Epidermal melanocyte (primary cell): Measurements from ENCODE around the gene CROCC.

Experiments used
- DNase-seq: peaks from one replicate; pipeline ENCODE4 v3.0.0; 2011; ENCODE audit warnings: low spot score; ENCODE audit not compliant: insufficient read length

Gene CROCC

DNA sequence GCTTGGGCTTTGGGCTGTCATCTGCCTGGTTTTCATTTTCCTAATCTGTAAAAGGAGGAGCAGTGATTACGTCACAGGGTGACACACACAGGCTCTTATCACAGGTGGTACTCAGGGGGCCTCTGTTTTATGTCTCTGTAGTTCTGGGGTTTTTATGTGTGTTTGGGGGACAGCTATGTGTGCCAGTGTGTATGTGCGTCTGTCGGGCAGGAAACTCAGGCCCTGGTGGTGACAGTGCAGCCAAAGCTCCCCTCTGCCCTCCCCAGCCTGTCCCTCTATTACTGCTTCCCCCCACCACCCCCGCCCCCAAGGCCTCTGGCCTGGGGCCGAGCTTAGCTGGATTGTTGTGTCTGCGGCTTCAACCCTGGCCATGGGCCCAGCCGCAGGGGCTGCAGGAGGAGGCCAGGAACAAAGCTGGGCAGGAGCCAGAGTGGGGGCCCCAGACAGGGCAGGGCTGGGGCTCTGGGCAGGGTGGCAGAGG, 45.4 kb downstream of the CROCC start:
- no peak for DNase-seq

- no peak for DNase-seq
Measured at GRCh38 chr1:16967962-16968361, 46.2 kb downstream of the CROCC start.

DNA sequence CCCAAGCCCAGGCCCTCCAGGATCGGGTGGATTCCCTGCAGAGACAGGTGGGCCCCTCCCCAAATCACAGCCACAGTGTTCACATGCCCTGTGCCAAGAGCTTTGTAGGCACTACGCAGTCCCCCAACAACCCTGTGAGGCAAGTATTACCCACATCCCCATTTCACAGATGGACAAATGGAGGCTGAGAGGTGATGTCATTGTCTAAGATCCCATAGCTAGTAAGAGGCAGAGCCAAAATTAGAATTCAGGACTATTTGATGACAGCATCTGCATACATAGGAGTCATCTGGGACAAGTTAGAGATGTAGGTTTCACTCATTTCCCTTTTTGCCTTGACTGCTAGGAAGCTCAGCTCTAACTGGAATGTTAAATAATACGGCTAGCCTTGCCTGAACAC, 46.6 kb downstream of the CROCC start:
- no peak for DNase-seq

DNA sequence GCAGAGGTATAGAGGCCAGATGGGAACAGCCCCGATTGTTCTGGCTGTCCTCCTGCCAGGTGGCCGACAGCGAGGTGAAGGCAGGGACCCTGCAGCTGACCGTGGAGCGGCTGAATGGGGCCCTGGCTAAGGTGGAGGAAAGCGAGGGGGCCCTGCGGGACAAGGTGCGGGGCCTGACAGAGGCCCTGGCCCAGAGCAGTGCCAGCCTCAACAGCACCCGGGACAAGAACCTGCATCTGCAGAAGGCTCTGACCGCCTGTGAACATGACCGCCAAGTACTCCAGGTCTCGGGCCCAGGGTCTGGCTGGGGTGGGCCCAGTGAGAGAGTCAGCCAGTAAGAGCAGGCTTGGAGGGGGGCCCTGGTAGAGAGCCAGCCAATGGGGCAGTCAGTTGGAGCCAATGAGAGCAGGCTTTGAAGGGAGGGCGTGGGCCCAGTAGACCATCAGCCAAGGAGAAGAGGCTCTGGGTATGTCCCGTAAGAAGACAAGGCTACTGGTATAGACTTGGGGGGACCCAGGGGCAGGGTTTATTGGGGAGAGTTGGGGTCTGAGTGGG, 47.4 kb downstream of the CROCC start:
- no peak for DNase-seq

DNA sequence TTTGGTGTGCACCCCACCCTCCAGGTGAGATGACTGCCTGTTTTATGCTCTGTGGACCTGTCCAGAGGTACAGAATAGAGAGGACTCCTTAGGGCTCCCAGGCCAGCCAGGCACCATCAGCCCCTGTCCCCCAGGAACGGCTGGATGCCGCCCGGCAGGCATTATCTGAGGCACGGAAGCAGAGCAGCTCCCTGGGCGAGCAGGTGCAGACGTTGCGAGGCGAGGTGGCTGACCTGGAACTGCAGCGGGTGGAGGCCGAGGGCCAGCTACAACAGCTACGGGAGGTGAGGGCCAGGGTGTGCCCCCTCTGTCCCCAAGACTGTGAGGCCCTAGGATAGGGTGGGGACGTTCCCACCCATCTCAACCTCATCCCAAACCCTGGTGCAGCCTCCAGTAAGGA, 47.9 kb downstream of the CROCC start:
- no peak for DNase-seq

- DNase-seq, result no peak
Measured at GRCh38 chr1:16970132-16970910, 48.6 kb downstream of the CROCC start.

- DNase-seq, result peak; percentile 76
Measured at GRCh38 chr1:16971341-16972188, 49.8 kb downstream of the CROCC start.

DNA sequence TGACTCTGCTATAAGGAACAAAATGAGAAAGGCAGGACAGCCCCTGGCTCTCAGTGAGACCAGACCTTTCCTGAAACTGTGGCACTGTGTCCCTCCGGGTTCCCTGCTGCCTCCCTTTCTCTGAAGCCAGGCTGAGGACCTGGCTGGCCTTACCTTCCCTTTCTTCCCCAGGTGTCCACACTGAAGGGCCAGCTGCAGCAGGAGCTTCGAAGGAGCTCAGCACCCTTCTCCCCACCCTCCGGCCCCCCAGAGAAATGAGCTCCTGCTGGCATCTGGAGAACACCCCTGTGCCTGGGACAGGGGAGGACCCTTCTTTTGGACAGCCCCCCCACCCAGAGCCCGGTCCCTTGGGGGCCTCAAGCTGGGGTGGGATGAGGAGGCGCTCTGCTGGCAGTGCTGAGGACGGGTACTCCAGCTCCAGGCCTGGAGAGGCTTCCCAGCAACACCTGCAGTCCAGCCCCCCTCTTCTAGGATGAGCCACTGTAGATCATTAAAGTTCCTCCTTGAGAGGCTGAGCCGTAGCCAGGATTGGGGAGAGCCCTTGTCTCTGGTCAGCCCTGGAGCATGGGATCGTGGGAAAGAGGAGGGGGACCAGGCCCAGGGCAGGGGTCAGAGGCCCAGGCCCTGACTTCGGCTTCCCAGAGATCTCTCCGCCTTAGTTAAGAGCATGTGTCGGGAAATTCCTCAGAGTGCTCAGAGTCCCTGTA, 50.6 kb downstream of the CROCC start:
- no peak for DNase-seq

- DNase-seq, result no peak
Measured at GRCh38 chr1:16973215-16973614, 51.5 kb downstream of the CROCC start.

DNA sequence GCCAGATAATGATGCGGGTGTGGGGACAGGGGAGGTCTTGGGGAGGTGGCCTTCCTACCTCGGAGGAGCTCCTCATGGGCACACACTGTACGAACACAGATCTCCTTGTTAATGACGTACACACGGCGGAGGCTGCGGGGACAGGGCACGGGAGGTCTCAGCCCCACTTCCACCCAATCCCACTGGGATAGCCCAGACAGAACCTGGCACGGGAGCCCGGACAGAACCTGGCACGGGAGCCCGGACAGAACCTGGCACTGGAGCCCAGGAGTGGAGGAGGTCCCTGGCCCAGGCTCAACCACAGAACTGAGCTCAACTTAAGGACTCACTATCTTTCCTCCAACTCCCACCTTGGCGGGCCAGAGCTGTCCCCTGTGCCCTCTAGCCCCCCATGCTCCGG, 53.5 kb downstream of the CROCC start:
- DNase-seq, result no peak

GRCh38 chr1:16975838-16976237, 54.1 kb downstream of the CROCC start:
- DNase-seq, result no peak

DNA sequence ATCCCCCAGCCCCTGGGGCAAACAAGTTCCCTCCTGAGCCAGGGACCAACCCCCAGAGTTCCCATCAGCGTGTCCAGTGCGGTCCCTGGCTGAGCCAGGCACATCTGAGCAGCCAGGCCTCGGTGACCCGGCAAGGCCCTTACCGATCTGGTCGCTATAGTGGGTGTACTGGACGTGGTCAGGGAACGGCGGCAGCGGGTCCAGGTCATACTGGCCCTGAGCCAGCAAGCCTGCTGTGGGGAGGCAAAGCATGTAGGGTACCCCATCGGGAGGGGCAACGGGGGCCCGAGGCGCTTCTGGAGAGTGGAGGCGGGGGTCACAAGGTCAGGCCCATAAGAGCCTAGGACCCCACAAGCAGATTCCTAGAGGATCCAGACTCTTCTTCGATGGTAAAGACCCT, 55.2 kb downstream of the CROCC start:
- no peak for DNase-seq

GRCh38 chr1:16977377-16977776, 55.6 kb downstream of the CROCC start:
- DNase-seq, result no peak

DNA sequence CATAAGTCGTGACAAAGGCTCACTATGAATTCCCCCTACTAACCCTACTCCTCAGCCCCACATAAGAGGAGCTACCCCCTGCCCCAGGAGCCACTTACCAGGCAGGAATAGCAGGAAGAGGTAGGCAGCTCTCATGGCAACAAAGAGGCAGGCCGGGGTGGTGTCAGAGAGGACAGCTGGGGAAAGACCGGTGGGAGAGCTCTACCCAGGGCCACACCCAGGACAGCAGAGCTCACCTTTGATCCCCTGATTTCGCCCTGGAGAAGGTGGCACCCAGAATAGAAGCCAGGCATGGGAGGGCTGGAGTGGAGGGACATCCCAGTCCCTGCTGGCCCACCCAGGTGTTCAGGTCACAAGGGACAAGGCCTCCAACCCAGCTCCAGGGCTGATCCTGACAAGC, 56.4 kb downstream of the CROCC start:
- DNase-seq, result no peak

DNA sequence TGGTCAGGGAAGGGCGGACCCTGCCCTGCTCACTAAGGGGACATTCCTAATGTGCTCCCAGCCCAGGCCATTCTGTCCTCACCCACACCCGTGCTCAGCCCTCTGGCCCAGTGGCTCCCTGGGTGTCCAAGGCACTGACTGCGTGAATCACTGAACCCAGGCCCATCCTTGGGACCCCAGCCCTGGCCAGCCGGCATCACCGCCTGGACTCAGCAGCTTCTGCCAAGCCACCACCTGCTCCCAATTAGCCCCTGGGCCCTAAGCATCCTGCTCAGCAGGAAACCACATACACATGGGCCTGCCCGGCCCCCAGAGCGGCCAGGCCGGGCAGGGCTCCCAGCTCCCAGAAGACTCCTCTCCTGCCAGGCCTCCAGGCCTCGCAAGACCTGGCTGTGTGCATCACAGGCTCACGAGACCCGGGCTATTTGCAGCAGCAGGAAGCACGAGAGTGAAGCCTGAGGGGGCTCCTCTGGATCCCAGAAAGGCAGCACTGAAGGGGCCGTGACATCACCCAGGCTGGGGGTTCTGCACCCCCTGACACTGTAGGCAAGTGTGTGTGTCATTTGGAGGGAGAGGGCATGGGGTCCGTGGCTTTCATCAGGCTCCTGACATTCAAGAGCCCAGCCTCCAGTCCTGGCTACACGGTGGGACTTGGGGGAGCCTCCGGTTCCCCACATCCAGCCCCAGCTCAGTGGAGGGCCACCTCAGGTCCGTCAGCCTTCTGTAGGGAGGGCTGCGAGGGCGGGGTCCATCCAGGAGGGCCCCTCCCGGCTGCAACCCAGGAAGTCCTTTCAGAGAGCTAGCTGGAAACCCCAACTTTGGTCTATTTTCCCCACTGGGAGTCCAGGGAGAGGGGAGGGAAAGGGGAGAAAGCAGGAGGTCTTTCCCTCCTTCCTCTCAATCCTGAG, 57.1 kb downstream of the CROCC start:
- peak; percentile 99 for DNase-seq

- peak; percentile 33 for DNase-seq
Measured at GRCh38 chr1:16979475-16980327, 58.0 kb downstream of the CROCC start.

DNA sequence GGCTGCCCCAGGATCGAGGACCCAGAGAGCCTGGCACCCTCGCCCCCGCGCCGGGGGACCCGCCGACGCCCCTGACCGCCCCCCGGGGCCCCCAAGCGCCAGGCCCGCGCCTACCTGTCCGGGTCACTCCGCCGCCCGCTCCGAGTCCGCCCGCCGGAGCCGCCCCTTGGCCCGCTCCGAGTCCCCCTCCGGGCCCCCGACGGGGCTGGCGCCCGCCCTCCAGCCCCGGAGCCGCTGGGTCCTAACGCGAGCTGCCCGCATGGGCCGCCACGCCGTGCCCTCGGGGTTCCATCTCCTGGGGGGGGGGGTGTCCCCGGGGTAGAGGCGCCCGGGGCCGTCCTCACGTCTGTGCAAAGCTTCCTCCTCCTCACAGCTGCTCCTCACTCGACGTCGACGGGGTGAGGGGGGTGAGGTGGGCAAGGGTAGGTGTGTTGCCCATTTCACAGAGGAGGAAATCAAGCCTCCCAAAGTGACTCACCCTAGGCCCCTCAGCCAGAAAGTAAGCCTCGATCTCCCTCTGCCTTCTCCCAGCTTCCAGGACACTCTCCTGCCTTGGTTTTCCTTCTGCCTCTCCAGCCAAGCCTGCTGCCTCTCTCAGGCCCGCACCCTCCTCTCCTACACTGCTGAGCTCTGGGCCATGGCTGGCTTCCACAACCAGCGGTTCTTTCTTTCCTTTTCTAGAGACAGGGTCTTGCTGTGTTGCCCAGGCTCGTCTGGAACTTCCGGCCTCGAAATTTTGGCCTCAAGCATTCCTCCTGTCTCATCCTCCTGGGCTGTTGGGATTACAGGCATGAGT, 58.9 kb downstream of the CROCC start, which contains the start of gene MFAP2:
TSS of gene MFAP2 (minus strand) at position 148 of the 796 bp plus-strand sequence. CDS start 2,347 bp downstream, outside the sequence.
- peak; percentile 88 for DNase-seq

DNA sequence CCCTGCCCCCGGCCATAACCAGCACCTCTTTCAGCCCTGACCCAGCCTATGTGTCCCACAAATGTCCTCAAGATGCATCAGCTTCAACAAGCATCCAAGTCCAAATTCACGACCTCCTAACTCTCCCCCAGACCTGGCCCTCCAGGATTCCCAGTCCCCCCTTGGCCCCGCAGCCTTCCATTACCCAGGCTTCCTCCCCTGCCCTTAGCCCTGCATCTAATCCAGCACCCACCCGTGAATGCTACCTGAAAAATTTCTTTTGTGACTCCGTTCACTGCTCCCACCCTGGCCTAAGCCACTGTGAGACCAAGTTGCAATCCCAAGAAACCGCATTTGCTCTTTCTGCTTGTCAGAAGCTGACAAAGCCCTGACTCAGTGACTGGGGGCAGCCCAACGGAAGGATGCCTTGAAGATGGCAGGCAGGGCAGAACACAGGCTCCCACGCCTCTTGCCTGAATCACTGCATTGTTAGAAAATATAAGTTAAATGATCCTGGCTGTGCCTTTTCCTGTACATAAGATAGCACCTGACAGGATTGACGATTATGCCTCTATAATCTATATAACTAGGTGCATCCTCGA, 59.6 kb downstream of the CROCC start:
- no peak for DNase-seq
